COR-L47 (cell line): ENCODE results near the gene TMA7B.
"Not testable (repeated sequence)": the region's sequence is repeated elsewhere in the genome, so short reads cannot be mapped to it uniquely, and the experiment has no call there.

Experiments used
- DNase-seq: peaks from one replicate; lab custom pipeline; 2025; lab: John Stamatoyannopoulos, UW

TMA7B gene

DNA sequence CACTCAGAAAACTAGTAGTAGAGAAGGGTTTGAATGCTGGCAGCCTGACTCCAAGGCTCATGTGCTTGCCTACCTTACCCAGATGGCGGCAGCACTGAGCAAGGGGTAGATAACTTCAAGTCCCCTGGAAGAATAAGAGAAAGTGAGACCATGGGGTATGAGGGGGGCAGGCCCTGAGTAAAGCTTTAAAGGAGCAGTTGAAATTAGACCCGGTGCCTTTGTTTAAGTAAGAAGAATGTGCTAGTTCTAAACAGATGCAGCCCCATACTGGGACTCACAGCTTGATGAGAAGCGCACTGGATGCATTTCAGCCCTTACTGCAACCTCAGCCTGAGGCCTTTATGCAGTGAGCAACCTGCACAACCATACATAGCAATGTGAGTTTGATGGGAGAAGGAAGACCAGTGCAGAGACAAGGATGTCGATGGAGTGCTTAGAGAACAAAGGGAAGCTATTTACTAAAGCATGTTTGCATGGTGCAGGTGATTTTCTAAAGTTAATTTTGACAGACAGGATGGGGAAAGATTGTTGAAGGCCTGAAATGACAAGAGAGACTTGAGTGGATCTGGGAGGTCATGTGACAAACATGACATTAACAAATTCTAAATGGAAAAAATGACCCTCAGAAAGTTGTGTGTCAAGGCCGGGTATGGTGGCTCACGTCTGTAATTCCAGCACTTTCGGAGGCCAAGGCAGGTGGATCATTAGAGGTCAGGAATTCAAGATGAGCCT is 27.1 kb upstream of the TMA7B start:
- no peak for DNase-seq

DNA sequence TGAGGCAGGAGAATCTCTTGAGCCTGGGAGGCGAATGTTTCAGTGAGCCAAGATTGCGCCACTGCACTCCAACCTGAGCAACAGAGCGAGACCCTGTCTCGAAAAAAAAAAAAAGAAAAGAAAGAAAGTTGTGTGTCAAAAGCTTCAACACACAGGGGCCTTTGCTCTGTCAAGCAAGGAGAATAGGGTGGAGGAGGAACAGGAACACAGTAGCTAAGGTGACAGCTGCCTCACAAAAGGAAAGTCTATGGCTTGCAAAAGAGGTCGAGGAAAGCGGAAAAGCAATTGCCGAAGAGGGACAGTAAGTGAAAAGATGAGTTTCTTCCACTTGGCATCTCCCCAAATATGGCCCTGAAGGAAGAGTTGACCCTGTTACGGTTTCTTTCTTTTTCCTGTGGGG is 26.5 kb upstream of the TMA7B start:
- DNase-seq, result no peak

DNA sequence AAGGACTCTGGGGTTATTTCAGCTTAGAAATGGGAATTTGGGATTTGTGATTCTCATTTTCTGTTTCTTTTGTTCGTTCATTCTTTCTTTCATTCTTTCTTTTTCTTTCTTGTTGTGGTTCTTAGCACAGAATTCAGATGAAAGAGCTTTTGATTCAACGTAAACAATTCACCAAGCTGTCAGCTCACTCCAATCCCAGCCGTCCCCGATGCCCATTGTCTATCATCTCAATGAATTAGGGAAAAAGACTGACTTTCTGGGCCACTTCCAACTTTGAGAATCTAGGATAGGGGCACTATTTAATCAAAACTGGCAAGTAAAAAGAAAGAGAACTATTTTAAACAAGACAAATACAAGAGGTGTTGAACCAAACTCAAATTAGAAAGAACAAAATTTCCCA is 25.1 kb upstream of the TMA7B start:
- no peak for DNase-seq

- no peak for DNase-seq
These were observed 24.6 kb upstream of the TMA7B start for GRCh38 chr22:39935612-39936011.

DNA sequence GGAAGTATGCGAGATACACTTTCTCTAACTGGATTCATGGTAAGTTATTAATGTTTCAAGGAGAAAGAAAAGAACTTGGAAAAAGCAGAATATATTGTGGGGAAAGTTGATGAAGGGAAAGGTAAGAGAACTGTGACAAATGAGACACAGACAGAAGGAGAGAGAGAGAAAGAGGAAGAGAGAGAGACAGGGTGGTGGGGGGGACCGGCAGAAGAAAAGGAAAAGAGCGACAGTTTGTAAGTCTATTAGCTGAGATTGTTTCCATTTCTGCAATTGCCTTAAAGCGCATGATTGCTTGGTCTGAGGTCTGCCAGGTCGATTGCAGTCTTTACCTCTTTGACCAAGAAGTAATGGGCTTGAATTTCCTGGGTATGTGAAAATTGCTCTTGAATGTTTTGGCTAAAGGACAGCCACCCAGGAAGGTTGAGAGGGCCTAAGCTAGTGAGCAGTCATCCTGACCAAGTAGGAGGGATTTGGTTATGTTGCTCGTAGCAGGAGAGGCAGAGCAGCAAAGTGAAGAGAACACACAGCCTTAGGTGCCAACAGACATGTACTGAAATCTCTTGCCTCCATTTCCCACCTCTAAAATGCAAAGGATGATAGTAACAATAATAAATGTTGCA is 23.6 kb upstream of the TMA7B start:
- no peak for DNase-seq

- DNase-seq, result no peak
These were observed 22.3 kb upstream of the TMA7B start for GRCh38 chr22:39937906-39938305.

DNA sequence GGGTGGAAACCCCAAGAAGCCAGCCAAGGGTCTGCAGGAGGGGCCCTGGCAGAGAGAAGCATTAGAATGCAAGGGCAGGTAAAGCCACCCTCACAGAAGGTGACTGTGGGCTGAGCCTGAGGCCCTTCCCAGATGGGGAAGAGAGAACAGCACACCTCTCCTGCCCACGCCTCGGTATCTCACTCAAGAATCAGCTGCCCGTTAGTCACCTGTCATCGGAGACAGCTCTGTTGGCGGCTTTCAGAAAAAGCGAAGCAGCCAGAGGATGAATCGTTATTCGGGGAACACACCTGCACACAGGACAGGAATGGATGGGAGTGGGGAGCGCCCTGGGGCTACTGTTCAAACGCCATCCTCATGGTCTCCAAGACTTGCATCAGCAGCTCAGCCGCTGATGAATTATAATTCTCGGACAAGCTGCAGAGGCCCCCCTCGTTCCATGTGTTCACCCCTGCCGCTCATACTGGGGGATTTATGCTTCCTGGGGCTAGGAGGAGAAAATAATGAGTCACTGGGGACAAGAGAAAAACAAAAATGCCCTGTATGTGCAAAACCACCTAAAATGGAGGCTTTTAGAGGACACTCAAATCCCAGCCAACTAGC is 21.6 kb upstream of the TMA7B start:
- no peak for DNase-seq

DNA sequence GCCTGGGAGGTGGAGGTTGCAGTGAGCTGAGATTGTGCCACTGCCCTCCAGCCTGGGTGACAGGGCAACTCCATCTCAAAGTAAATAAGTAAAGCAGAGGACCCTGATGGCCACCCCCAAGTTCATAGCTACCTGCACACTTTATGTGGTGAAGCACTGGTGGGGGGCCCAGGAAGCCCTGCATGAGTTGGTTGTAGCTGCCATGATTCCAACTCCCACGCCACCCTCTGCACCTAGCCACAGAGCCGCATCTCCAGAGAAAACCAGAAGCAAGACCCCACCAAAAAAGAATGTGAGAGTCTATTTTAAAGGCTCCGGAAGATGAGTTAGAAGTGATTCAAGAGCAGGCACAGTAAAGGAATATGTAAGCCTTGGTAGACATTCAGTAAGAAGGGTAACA is 20.4 kb upstream of the TMA7B start:
- no peak for DNase-seq

DNA sequence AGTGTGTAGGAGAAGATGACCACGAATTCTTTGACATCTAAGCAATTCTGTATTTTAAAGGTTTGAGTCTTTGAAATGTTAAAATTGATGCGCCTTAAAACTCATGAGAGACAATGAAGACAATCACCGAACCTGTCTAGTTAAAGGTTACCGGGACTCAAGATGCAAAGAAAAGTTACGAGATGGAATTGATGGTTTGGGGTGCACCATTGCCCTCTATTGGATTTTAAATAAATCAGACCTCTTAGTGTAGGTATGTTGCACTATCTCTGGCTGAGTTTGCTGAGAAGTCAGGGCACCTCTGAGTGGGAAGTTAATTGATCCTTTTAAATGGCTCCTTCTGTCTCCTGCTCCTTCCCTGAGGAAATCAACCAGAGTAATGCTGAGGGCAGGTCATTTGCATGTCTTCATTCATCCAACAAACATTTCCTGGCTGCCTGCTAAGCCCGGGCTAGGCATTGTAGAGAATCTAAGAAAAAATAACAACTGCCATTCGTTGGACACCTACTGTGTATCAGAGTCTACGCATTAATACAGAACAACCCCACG is 19.4 kb upstream of the TMA7B start:
- DNase-seq, result no peak

DNA sequence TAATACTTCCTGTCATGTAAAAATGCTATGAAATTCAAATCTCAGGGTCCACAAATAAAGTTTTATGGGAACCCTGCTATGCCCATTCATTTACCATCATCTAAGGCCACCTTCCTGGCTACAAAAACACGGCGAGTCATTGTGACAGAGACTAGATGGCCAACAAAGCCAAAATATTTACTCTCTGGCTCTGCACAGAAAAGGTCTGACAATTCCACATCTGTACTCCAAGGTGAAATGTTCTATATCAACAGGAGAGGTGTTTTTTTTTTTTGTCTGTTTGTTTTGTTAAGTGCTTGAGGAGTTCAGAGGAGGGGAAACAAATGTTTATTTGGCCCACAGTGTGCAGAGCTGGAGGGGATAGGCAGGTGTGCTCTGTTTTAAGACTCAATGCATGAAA is 18.6 kb upstream of the TMA7B start:
- DNase-seq, result peak; percentile 80

- no peak for DNase-seq
These were observed 17.6 kb upstream of the TMA7B start for GRCh38 chr22:39942439-39943230.

DNA sequence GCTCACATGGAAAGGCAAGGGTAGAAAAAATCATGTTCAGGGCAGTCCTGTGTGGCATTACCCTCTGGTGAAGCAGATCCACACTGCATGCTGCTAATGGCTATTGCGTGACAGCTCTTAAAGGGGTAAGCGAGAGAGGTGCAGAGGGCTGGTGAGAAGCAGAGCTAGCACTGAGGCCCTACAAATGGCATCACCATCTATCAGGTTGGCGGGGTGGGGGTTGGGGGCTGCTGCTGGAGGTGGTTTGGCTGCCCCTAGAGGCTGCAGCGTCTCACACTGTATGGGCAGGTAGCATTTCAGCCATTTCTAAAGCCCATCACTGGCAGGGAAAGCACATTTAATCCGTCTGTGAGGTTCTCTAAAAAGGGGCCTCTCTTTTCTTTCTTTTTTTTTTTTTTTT is 16.9 kb upstream of the TMA7B start:
- peak; percentile 28 for DNase-seq

DNA sequence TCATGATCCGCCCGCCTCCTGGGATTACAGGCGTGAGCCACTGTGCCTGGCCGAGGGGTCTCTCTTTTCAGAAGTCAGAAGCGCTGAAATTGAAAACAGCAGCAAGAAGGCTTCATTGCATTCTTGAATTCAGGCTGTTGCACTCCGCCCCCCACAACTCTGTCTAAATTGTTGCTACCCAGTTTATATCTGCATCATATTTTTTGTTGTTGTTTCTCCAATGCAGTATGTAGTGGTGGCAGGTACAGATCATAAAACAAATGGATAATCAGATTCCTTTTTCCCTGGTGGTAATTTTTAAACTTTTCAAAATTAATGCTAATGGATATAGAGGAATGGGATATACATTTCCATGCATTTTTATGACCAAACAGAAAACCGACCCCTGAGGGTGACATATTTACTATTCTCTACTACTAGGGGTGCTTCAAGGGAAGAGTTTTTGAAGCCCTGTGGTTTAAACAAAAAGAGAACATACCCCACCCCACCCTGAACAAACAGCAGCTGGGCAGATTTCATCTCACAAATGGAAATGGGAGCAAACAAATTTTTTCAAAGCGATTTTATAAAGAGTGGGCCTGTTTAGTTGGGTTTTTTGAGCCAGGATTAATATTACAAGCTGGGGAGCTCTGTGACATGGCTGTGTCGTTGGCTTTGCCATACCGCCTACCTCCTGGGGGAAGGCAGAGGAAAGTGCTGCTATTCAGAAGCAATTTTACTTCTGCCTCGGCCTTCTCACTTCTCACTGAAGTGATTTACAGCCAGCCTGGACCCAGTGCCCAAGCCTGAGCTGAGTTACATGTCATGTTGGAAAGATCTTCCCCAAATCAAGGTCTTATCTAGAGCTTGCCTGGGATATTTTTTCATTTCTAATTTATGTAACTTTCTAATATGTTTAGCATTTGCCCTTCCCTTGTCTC is 16.0 kb upstream of the TMA7B start:
- DNase-seq, result peak; percentile 31

DNA sequence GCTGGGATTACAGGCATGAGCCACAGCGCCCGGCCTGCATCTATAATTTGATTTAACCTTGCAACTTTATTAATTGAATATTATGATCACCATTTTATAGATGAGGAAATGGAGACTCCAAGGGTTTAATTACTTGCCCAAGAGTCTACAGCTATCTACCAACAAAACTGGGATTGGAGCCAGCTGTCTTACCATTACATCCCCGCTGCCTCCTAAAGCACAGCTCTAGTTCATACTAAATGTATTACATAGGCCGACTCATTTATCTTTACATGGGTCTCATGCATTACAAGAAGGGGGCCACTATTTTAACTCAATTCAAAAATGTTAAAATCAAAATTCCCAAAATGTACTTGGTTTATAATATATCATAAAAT is 14.1 kb upstream of the TMA7B start:
- DNase-seq, result no peak

- peak; percentile 51 for DNase-seq
These were observed 13.5 kb upstream of the TMA7B start for GRCh38 chr22:39946503-39947219.

DNA sequence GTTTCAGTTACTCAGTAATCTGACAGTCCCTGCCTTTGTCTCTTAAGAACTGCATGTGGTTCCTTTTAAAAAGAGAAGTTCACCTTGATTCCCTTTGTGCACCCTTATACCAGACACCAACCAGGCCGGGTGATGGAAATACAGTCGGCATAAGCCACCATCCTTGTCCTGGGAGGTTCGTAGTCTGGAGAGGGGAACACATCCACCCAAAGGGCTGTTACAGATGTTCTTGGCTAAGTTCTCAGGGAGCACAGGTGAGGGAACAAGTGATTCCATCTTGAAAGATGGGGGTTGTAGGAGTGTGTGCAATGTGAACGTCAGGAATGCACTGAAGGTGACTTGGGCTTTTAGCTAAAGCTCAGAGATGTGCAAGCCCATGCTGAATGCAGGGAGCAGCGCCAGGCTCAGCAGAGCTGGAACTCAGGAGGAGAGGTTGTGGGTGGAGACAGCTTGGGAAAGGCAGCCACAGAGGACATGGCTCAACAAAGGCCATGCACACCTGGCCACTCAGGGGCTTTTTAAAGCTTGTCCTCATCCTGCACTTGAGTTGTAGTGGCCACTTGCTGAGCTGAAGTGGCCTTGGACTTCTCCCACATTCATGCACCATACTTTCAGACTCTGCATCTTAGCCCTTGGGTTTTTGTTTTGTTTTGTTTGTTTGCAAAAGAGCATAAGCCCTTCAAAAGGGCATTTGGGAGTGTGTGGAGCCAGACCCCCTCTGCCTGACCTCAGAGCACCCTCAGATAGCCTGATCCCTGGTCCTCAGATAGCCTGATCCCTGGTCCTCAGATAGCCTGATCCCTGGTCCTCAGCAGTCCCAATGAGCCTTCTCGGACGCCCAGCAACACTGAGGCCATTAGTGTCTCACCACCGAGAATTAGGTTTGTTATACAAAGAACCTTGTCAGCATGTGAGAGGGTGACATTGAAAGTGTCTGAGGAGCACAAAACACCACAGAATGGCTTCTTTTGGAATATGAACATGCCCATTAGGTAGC is 12.7 kb upstream of the TMA7B start:
- DNase-seq, result no peak

DNA sequence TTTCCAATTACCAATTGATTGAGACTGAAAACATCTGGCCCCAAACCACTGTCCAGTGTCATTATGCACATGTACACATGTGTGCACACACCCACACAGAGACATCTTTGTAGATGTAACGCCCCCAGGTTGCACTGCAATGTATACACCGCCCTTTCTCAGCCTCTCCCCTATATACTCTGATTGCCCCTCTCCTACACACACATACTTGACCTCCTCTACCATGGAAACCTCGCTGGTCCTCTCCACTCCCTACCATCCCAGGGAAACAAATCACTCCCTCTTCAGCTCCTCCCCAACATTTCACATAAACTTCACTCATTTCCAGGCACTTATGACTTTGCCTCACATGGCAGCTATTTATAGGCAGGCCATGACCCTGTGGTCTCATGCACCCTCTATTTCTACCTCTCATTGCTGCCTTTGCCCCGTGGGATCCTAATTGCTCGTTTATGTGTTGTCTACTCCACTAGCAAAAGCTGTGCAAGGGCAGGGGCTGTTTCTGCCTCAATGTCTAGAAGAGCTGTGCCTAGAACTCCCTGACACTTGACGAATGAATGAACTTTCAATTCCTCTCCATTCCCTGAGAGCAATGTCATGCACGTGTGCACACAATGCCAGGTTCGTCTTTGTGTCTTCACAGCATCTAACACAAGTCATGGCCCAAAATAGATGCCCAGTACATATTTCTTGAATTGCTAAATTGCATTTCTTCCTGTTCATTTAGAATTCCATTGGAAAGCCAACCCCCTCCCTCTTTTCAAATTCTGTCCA is 10.0 kb upstream of the TMA7B start:
- no peak for DNase-seq

GRCh38 chr22:39951603-39952293 is 8.4 kb upstream of the TMA7B start:
- not testable (repeated sequence) for DNase-seq
